Brain microvascular endothelial cell (primary cell): ENCODE data around the gene TSPAN14.

ENCODE experiments used
- DNase-seq: peaks from one replicate; pipeline ENCODE4 v3.0.0-alpha.2; 2020
- H3K27ac ChIP-seq: fragments of 250-450 bp; sonication (Bioruptor Pico); 2 replicates; pipeline ENCODE4 v1.5.1; 2020; ENCODE audit warnings: mild to moderate bottlenecking, moderate library complexity
- H3K27me3 ChIP-seq: fragments of 250-450 bp; sonication (Bioruptor Pico); replicated peaks from 2 replicates; pipeline ENCODE4 v1.5.1; 2020; ENCODE audit warnings: mild to moderate bottlenecking
- H3K36me3 ChIP-seq: fragments of 250-450 bp; sonication (Bioruptor Pico); replicated peaks from 2 replicates; pipeline ENCODE4 v1.5.1; 2020; ENCODE audit warnings: mild to moderate bottlenecking
- H3K4me3 ChIP-seq: 2 replicates; pipeline ENCODE4 v1.5.1; 2011; ENCODE audit warnings: low read depth, mild to moderate bottlenecking, control low read depth, low read length, moderate library complexity
- CTCF ChIP-seq: IDR thresholded peaks from 2 replicates; pipeline ENCODE4 v1.5.1; 2011; ENCODE audit warnings: low read depth, mild to moderate bottlenecking, moderate library complexity, low read length, control low read depth, inconsistent platforms; ENCODE audit errors: missing control alignments
- in situ Hi-C: cut with HindIII; loops from 2 replicates; pipeline ENCODE4 v1.10.0; 2017; ENCODE audit warnings: low sequenced_read_pairs, low pct_ligation_motif_present

TSPAN14 gene

GRCh38 chr10:80581469-80581835 lies 127.3 kb downstream of the TSPAN14 start:
- TF ChIP-seq CTCF, result no peak
- DNase-seq, result no peak
- Histone ChIP-seq H3K4me3 (no peak overlapping the region), H3K27ac (no peak overlapping the region), H3K27me3 (no peaks in the 10 kb centered on the region), H3K36me3 (no peaks in the 10 kb centered on the region)
- in situ Hi-C loops, result no loop called here

- DNase-seq, result no peak
- TF ChIP-seq CTCF, result no peak
- in situ Hi-C loops, result no loop called here
These were observed 128.3 kb downstream of the TSPAN14 start for GRCh38 chr10:80582286-80582960.

More at GRCh38 chr10:80582286-80582960, 128.3 kb downstream of the TSPAN14 start:
- H3K4me3 ChIP-seq, result no peak overlapping the region
- no peaks in the 10 kb centered on the region for H3K36me3 ChIP-seq
- H3K27me3 ChIP-seq, result no peaks in the 10 kb centered on the region
- H3K27ac ChIP-seq, result no peak overlapping the region
